ENCODE data around the gene ENPP1. TPM values are rescaled to one million over a fixed set of nuclear protein-coding genes. Genes with fewer than 3 reads are reported as not detected.

Gene ENPP1
- total RNA-seq, 2 experiments from 2014 or later = 0.34 TPM; not detected in 1

- H3K4me1 ChIP-seq (ENCODE audit: insufficient read depth, low read length, poor library complexity, severe bottlenecking) = no peaks in the 10 kb centered on the region
- POLR2A ChIA-PET = no interaction called here
- no peaks in the 10 kb centered on the region for H3K79me2 ChIP-seq (ENCODE audit: insufficient read depth, low read depth, low read length)
- no peak overlapping the region for H3K4me3 ChIP-seq (ENCODE audit: low read depth, low read length, poor library complexity, severe bottlenecking)
- H3K4me2 ChIP-seq (ENCODE audit: low read length) = no peak overlapping the region
- CTCF ChIA-PET (ENCODE audit: unreplicated experiment) = no interaction called here
- DNase-seq (ENCODE audit: low spot score) = no peak
- no peaks in the 10 kb centered on the region for H4K20me1 ChIP-seq (ENCODE audit: insufficient read depth, low read length)
- no peak overlapping the region for H3K27ac ChIP-seq (ENCODE audit: low read depth, low read length, poor library complexity, severe bottlenecking)
- H3K36me3 ChIP-seq (ENCODE audit: insufficient read depth, low read length) = no peaks in the 10 kb centered on the region
- no peaks in the 10 kb centered on the region for H3K9me3 ChIP-seq (ENCODE audit: low read length)
- intact Hi-C loops (cut with micrococcal nuclease; ENCODE audit: unreplicated experiment) = no loop called here
- H2AFZ ChIP-seq (ENCODE audit: low read length) = no peak overlapping the region
- BruUV-seq (replicated peaks) = no TSS peak
- no peaks in the 10 kb centered on the region for H3K9me2 ChIP-seq (ENCODE audit: insufficient read depth, low read length)
- TF ChIP-seq EZH2phosphoT487 (IDR thresholded peaks at IDR 0.05; ENCODE audit: borderline replicate concordance, low read depth, low read length) (no peak), CTCF (conservative IDR thresholded peaks at IDR 0.05; ENCODE audit: low read length) (no peak)
Observed at GRCh38 chr6:131765081-131765803, 42.6 kb upstream of the ENPP1 start.

GRCh38 chr6:131765804-131766135, 42.0 kb upstream of the ENPP1 start:
- Histone ChIP-seq H3K27ac (ENCODE audit: low read depth, low read length, poor library complexity, severe bottlenecking) (no peak overlapping the region), H2AFZ (ENCODE audit: low read length) (no peak overlapping the region), H3K79me2 (ENCODE audit: insufficient read depth, low read depth, low read length) (no peaks in the 10 kb centered on the region), H3K4me2 (ENCODE audit: low read length) (no peak overlapping the region), H3K9me3 (ENCODE audit: low read length) (no peaks in the 10 kb centered on the region), H3K4me3 (ENCODE audit: low read depth, low read length, poor library complexity, severe bottlenecking) (no peak overlapping the region), H4K20me1 (ENCODE audit: insufficient read depth, low read length) (no peaks in the 10 kb centered on the region), H3K9me2 (ENCODE audit: insufficient read depth, low read length) (no peaks in the 10 kb centered on the region), H3K4me1 (ENCODE audit: insufficient read depth, low read length, poor library complexity, severe bottlenecking) (no peaks in the 10 kb centered on the region), H3K36me3 (ENCODE audit: insufficient read depth, low read length) (no peaks in the 10 kb centered on the region)
- ChIA-PET POLR2A (no interaction called here), CTCF (ENCODE audit: unreplicated experiment) (no interaction called here)
- DNase-seq (ENCODE audit: low spot score) = no peak
- no peak for TF ChIP-seq EZH2phosphoT487 (IDR thresholded peaks at IDR 0.05; ENCODE audit: borderline replicate concordance, low read depth, low read length)
- no peak for TF ChIP-seq CTCF (conservative IDR thresholded peaks at IDR 0.05; ENCODE audit: low read length)
- no TSS peak for BruUV-seq (replicated peaks)
- intact Hi-C loops (cut with micrococcal nuclease; ENCODE audit: unreplicated experiment) = no loop called here

- ChIA-PET CTCF (ENCODE audit: unreplicated experiment) (no interaction called here), POLR2A (interaction anchor here (0.5 kb wide), 1 partner anchor 1596 kb away, joined by 3 read pairs; no protein-coding TSS in a partner anchor)
- H3K4me3 ChIP-seq (ENCODE audit: low read depth, low read length, poor library complexity, severe bottlenecking) = no peak overlapping the region
- H3K4me2 ChIP-seq (ENCODE audit: low read length) = no peak overlapping the region
- no TSS peak for BruUV-seq (replicated peaks)
- H3K9me3 ChIP-seq (ENCODE audit: low read length) = no peaks in the 10 kb centered on the region
- H2AFZ ChIP-seq (ENCODE audit: low read length) = no peak overlapping the region
- H3K36me3 ChIP-seq (ENCODE audit: insufficient read depth, low read length) = no peaks in the 10 kb centered on the region
- DNase-seq (ENCODE audit: low spot score) = no peak
- H3K4me1 ChIP-seq (ENCODE audit: insufficient read depth, low read length, poor library complexity, severe bottlenecking) = no peaks in the 10 kb centered on the region
- no peaks in the 10 kb centered on the region for H3K9me2 ChIP-seq (ENCODE audit: insufficient read depth, low read length)
- TF ChIP-seq CTCF (conservative IDR thresholded peaks at IDR 0.05; ENCODE audit: low read length) = no peak
- TF ChIP-seq EZH2phosphoT487 (IDR thresholded peaks at IDR 0.05; ENCODE audit: borderline replicate concordance, low read depth, low read length) = no peak
- H3K79me2 ChIP-seq (ENCODE audit: insufficient read depth, low read depth, low read length) = no peaks in the 10 kb centered on the region
- intact Hi-C loops (cut with micrococcal nuclease; ENCODE audit: unreplicated experiment) = no loop called here
- no peaks in the 10 kb centered on the region for H4K20me1 ChIP-seq (ENCODE audit: insufficient read depth, low read length)
- H3K27ac ChIP-seq (ENCODE audit: low read depth, low read length, poor library complexity, severe bottlenecking) = no peak overlapping the region
Observed at GRCh38 chr6:131766631-131767030, 41.2 kb upstream of the ENPP1 start.

Data from OCI-LY7 (cell line).